Trophoblast cell (in vitro differentiated cells and primary cell): ENCODE data around the gene RFX8.

Experiments
- DNase-seq, 2 donors: peaks; one replicate each; pipeline ENCODE4 v3.0.0-alpha.2; 2016
- H2AFZ ChIP-seq: 2 replicates; pipeline ENCODE4 v1.6.1; 2013; ENCODE audit warnings: low read length, moderate library complexity, mild to moderate bottlenecking; ENCODE audit not compliant: insufficient read depth, poor library complexity
- H2AK5ac ChIP-seq: 2 replicates; pipeline ENCODE4 v1.6.1; 2013; ENCODE audit warnings: mild to moderate bottlenecking, low read length
- H2BK120ac ChIP-seq: 2 replicates; pipeline ENCODE4 v1.6.1; 2013; ENCODE audit warnings: low read length, mild to moderate bottlenecking, moderate library complexity; ENCODE audit not compliant: insufficient read depth, poor library complexity
- H2BK12ac ChIP-seq: 2 replicates; pipeline ENCODE4 v1.6.1; 2013; ENCODE audit warnings: mild to moderate bottlenecking, low read length, moderate library complexity
- H2BK5ac ChIP-seq: 2 replicates; pipeline ENCODE4 v1.6.1; 2013; ENCODE audit warnings: low read length, low read depth, moderate library complexity, mild to moderate bottlenecking; ENCODE audit not compliant: poor library complexity
- H3K14ac ChIP-seq: 2 replicates; pipeline ENCODE4 v1.6.1; 2013; ENCODE audit warnings: mild to moderate bottlenecking, low read length
- H3K18ac ChIP-seq: 2 replicates; pipeline ENCODE4 v1.6.1; 2013; ENCODE audit warnings: mild to moderate bottlenecking, low read length
- H3K23ac ChIP-seq: 2 replicates; pipeline ENCODE4 v1.6.1; 2013; ENCODE audit warnings: low read length
- H3K27ac ChIP-seq: 2 replicates; pipeline ENCODE4 v1.5.1; 2013; ENCODE audit warnings: low read depth, mild to moderate bottlenecking, inconsistent platforms, low read length, moderate library complexity
- H3K27me3 ChIP-seq: 2 replicates; pipeline ENCODE4 v1.6.1; 2013; ENCODE audit warnings: inconsistent platforms, mild to moderate bottlenecking, low read length, moderate library complexity; ENCODE audit not compliant: insufficient read depth
- H3K36me3 ChIP-seq, 2 experiments: 1 replicate in 1 of 2; 2 replicates in 1 of 2; pipeline ENCODE4 v1.6.1; 2013; ENCODE audit warnings: low read length in 2 of 2, mild to moderate bottlenecking in 2 of 2, moderate library complexity in 1 of 2; ENCODE audit not compliant: insufficient read depth in 2 of 2, control insufficient read depth in 1 of 2
- H3K4ac ChIP-seq: 2 replicates; pipeline ENCODE4 v1.6.1; 2013; ENCODE audit warnings: low read depth, mild to moderate bottlenecking, low read length, moderate library complexity
- H3K4me1 ChIP-seq, 2 experiments: 1 replicate in 1 of 2; 2 replicates in 1 of 2; pipeline ENCODE4 v1.6.1; 2013; ENCODE audit warnings: low read length in 2 of 2, mild to moderate bottlenecking in 2 of 2, moderate library complexity in 1 of 2; ENCODE audit not compliant: insufficient read depth in 2 of 2, control insufficient read depth in 1 of 2
- H3K4me2 ChIP-seq: 2 replicates; pipeline ENCODE4 v1.6.1; 2013; ENCODE audit warnings: inconsistent platforms, mild to moderate bottlenecking, low read length, moderate library complexity
- H3K4me3 ChIP-seq: 2 replicates; pipeline ENCODE4 v1.5.1; 2013; ENCODE audit warnings: mild to moderate bottlenecking, low read depth, low read length, inconsistent platforms
- H3K79me1 ChIP-seq: one replicate; pipeline ENCODE4 v1.6.1; 2013; ENCODE audit warnings: low read length
- H3K79me2 ChIP-seq: 2 replicates; pipeline ENCODE4 v1.6.1; 2013; ENCODE audit warnings: low read length, mild to moderate bottlenecking; ENCODE audit not compliant: control insufficient read depth, insufficient read depth, poor library complexity
- H3K9ac ChIP-seq: 2 replicates; pipeline ENCODE4 v1.6.1; 2013; ENCODE audit warnings: mild to moderate bottlenecking, low read length
- H3K9me3 ChIP-seq: 2 replicates; pipeline ENCODE4 v1.6.1; 2013; ENCODE audit warnings: low read depth, mild to moderate bottlenecking, control low read depth, inconsistent platforms, low read length; ENCODE audit not compliant: insufficient read depth
- H4K12ac ChIP-seq: 2 replicates; pipeline ENCODE4 v1.6.1; 2013; ENCODE audit warnings: low read depth, mild to moderate bottlenecking, low read length, moderate library complexity
- H4K8ac ChIP-seq: 2 replicates; pipeline ENCODE4 v1.6.1; 2013; ENCODE audit warnings: low read depth, mild to moderate bottlenecking, low read length, moderate library complexity
- H4K91ac ChIP-seq: one replicate; pipeline ENCODE4 v1.6.1; 2013; ENCODE audit warnings: low read depth, mild to moderate bottlenecking, low read length, moderate library complexity
- WGBS: extraction: QIAGEN DNeasy Blood & Tissue Kit; methylation state at CpG from one replicate; pipeline ENCODE4 v1.1.7; 2013; ENCODE audit warnings: missing lambda C conversion rate; ENCODE audit not compliant: insufficient read length, insufficient coverage; ENCODE audit errors: extremely low coverage; 5-methylcytosine and 5-hydroxymethylcytosine counted together

The RFX8 gene

GRCh38 chr2:101379091-101379490 lies 95.8 kb downstream of the RFX8 start:
- no peak overlapping the region for H4K8ac ChIP-seq
- no peak overlapping the region for H3K4ac ChIP-seq
- no peak overlapping the region for H2AFZ ChIP-seq
- whole genome bisulfite sequencing, result no CpG with 5 or more reads among the region's 2 CpGs
- no peak overlapping the region for H2BK12ac ChIP-seq
- H3K18ac ChIP-seq, result no peak overlapping the region
- H2BK120ac ChIP-seq, result no peak overlapping the region
- H3K23ac ChIP-seq, result no peak overlapping the region
- no peaks in the 10 kb centered on the region for H3K9me3 ChIP-seq
- H2AK5ac ChIP-seq, result no peak overlapping the region
- H3K4me1 ChIP-seq, result no peaks in the 10 kb centered on the region
- no peak overlapping the region for H3K27ac ChIP-seq
- no peak overlapping the region for H3K9ac ChIP-seq
- H3K79me2 ChIP-seq, result no peaks in the 10 kb centered on the region
- H4K91ac ChIP-seq, result no peak overlapping the region
- H2BK5ac ChIP-seq, result no peak overlapping the region
- H3K27me3 ChIP-seq, result no peaks in the 10 kb centered on the region
- H3K14ac ChIP-seq, result no peak overlapping the region
- H3K36me3 ChIP-seq, result no peaks in the 10 kb centered on the region
- no peak for DNase-seq
- H3K4me2 ChIP-seq, result no peak overlapping the region
- H3K4me3 ChIP-seq, result no peak overlapping the region
- H4K12ac ChIP-seq, result no peak overlapping the region
- H3K79me1 ChIP-seq, result no peaks in the 10 kb centered on the region

GRCh38 chr2:101375653-101376052 lies 99.3 kb downstream of the RFX8 start:
- no peaks in the 10 kb centered on the region for H3K36me3 ChIP-seq
- no peak overlapping the region for H2BK12ac ChIP-seq
- H4K91ac ChIP-seq, result no peak overlapping the region
- H3K27me3 ChIP-seq, result no peaks in the 10 kb centered on the region
- no peak overlapping the region for H3K23ac ChIP-seq
- H3K4me2 ChIP-seq, result no peak overlapping the region
- H3K14ac ChIP-seq, result no peak overlapping the region
- H2BK5ac ChIP-seq, result no peak overlapping the region
- no peaks in the 10 kb centered on the region for H3K9me3 ChIP-seq
- H2AFZ ChIP-seq, result no peak overlapping the region
- no peak overlapping the region for H3K27ac ChIP-seq
- H4K8ac ChIP-seq, result no peak overlapping the region
- H3K18ac ChIP-seq, result no peak overlapping the region
- no peak overlapping the region for H3K4me3 ChIP-seq
- no peak overlapping the region for H2AK5ac ChIP-seq
- no peak overlapping the region for H3K9ac ChIP-seq
- H2BK120ac ChIP-seq, result no peak overlapping the region
- H3K4me1 ChIP-seq, result peaks cover 7 to 8% of the 10 kb centered on the region in 2 experiments
- WGBS, result no CpG with 5 or more reads among the region's 9 CpGs
- H3K4ac ChIP-seq, result no peak overlapping the region
- H4K12ac ChIP-seq, result no peak overlapping the region
- H3K79me2 ChIP-seq, result no peaks in the 10 kb centered on the region
- DNase-seq, result no peak
- peaks cover 3% of the 10 kb centered on the region for H3K79me1 ChIP-seq

GRCh38 chr2:101374821-101375561 lies 99.9 kb downstream of the RFX8 start:
- no peaks in the 10 kb centered on the region for H3K79me2 ChIP-seq
- peaks cover 7 to 8% of the 10 kb centered on the region in 2 experiments for H3K4me1 ChIP-seq
- no peak overlapping the region for H3K4ac ChIP-seq
- H3K27me3 ChIP-seq, result no peaks in the 10 kb centered on the region
- no peak overlapping the region for H2BK12ac ChIP-seq
- H2AFZ ChIP-seq, result no peak overlapping the region
- H3K9me3 ChIP-seq, result no peaks in the 10 kb centered on the region
- H3K36me3 ChIP-seq, result no peaks in the 10 kb centered on the region
- H2AK5ac ChIP-seq, result no peak overlapping the region
- no peak overlapping the region for H3K4me2 ChIP-seq
- no peak overlapping the region for H3K14ac ChIP-seq
- no peak overlapping the region for H3K9ac ChIP-seq
- H2BK120ac ChIP-seq, result no peak overlapping the region
- no peak for DNase-seq
- no peak overlapping the region for H4K12ac ChIP-seq
- H4K8ac ChIP-seq, result no peak overlapping the region
- H3K27ac ChIP-seq, result no peak overlapping the region
- H3K79me1 ChIP-seq, result peaks cover 3% of the 10 kb centered on the region
- no peak overlapping the region for H4K91ac ChIP-seq
- no peak overlapping the region for H3K23ac ChIP-seq
- H3K18ac ChIP-seq, result no peak overlapping the region
- no peak overlapping the region for H3K4me3 ChIP-seq
- no CpG with 5 or more reads among the region's 7 CpGs for WGBS
- no peak overlapping the region for H2BK5ac ChIP-seq

- no CpG with 5 or more reads among the region's 1 CpG for WGBS
These were observed 102.1 kb downstream of the RFX8 start for GRCh38 chr2:101372792-101373191.

More at GRCh38 chr2:101372792-101373191, 102.1 kb downstream of the RFX8 start:
- H2AK5ac ChIP-seq, result no peak overlapping the region
- no peak overlapping the region for H4K8ac ChIP-seq
- H3K27ac ChIP-seq, result no peak overlapping the region
- no peaks in the 10 kb centered on the region for H3K79me2 ChIP-seq
- H3K23ac ChIP-seq, result no peak overlapping the region
- no peaks in the 10 kb centered on the region for H3K36me3 ChIP-seq
- H2BK5ac ChIP-seq, result no peak overlapping the region
- no peak overlapping the region for H2BK12ac ChIP-seq
- no peak overlapping the region for H3K4me2 ChIP-seq
- peaks cover 3% of the 10 kb centered on the region for H3K79me1 ChIP-seq
- no peaks in the 10 kb centered on the region for H3K9me3 ChIP-seq
- no peak overlapping the region for H2BK120ac ChIP-seq
- no peak overlapping the region for H3K18ac ChIP-seq
- H3K4me3 ChIP-seq, result no peak overlapping the region
- H4K12ac ChIP-seq, result no peak overlapping the region
- DNase-seq, result no peak
- peaks cover 7 to 8% of the 10 kb centered on the region in 2 experiments for H3K4me1 ChIP-seq
- H3K27me3 ChIP-seq, result no peaks in the 10 kb centered on the region
- no peak overlapping the region for H4K91ac ChIP-seq
- no peak overlapping the region for H3K9ac ChIP-seq
- H2AFZ ChIP-seq, result no peak overlapping the region
- no peak overlapping the region for H3K14ac ChIP-seq
- H3K4ac ChIP-seq, result no peak overlapping the region
